Duodenal mucosa (tissue), 2 donors: ENCODE measurements around the gene TUBB8.
"Not testable (repeated sequence)": the region's sequence is repeated elsewhere in the genome, so short reads cannot be mapped to it uniquely, and the experiment has no call there.

Experiments used
- H3K27ac ChIP-seq: one replicate; pipeline ENCODE4 v1.7.0; 2013; ENCODE audit warnings: low read depth, low read length
- H3K27me3 ChIP-seq, 2 donors: one replicate each; pipeline ENCODE4 v1.7.0; 2013; ENCODE audit warnings: low read length in 2 of 2, control low read depth in 1 of 2; ENCODE audit not compliant: insufficient read depth in 2 of 2, control insufficient read depth in 1 of 2
- H3K36me3 ChIP-seq, 2 donors: one replicate each; pipeline ENCODE4 v1.7.0; 2013; ENCODE audit warnings: low read length in 2 of 2, control low read depth in 1 of 2; ENCODE audit not compliant: insufficient read depth in 2 of 2, control insufficient read depth in 1 of 2
- H3K4me1 ChIP-seq, 2 donors: one replicate each; pipeline ENCODE4 v1.7.0; 2013; ENCODE audit warnings: low read length in 2 of 2, control low read depth in 1 of 2; ENCODE audit not compliant: insufficient read depth in 2 of 2, control insufficient read depth in 1 of 2
- H3K4me3 ChIP-seq, 2 donors: one replicate each; pipeline ENCODE4 v1.7.0; 2013; ENCODE audit warnings: low read length in 2 of 2, low read depth in 1 of 2
- H3K9ac ChIP-seq, 2 donors: one replicate each; pipeline ENCODE4 v1.7.0; 2013; ENCODE audit warnings: low read length in 2 of 2, low read depth in 1 of 2
- H3K9me3 ChIP-seq, 2 donors: one replicate each; pipeline ENCODE4 v1.7.0; 2013; ENCODE audit warnings: low read length in 2 of 2, control low read depth in 1 of 2; ENCODE audit not compliant: control insufficient read depth in 1 of 2

TUBB8 gene

DNA sequence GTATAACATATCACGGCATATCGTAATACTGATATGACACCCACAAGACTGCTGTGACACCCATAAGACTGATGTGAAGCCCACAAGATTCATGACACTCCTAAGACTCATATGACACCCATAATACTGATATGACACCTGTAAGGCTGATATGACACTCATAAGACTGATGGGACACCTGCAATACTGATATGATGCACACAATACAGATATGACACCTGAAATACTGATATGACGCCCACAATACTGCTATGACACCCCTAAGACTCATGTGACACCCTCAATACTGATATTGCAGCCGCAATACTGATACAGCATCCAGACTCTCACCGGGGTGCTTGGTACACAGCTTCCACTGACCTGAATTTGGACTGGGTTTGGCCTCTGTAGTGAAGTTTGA is 19.1 kb upstream of the TUBB8 start:
- not testable (repeated sequence) for H3K27me3 ChIP-seq, H3K4me3 ChIP-seq, H3K27ac ChIP-seq, H3K9me3 ChIP-seq, H3K36me3 ChIP-seq, H3K9ac ChIP-seq, H3K4me1 ChIP-seq

DNA sequence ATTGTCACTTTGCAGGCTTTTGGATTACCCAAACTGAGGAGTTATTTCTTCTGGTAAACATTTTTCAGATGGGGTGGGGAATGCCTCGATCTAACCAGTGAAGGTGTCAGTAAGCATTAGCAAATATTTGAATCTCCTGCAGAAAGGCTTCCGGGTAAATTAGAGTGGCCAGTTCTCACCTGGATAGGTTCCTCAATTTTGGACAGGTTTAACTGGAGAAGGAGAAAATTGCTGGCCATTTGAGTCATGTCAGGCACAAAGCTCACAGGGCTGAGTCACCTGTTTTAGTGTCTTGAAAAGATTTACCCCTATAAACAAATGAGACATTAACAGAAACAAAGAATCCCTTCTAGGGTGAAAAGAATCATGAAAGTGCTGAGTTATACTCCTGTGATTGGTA is 830 bp upstream of the TUBB8 start:
- H3K36me3 ChIP-seq, H3K27me3 ChIP-seq, H3K9me3 ChIP-seq, H3K4me3 ChIP-seq, H3K4me1 ChIP-seq, H3K9ac ChIP-seq, H3K27ac ChIP-seq: not testable (repeated sequence)

DNA sequence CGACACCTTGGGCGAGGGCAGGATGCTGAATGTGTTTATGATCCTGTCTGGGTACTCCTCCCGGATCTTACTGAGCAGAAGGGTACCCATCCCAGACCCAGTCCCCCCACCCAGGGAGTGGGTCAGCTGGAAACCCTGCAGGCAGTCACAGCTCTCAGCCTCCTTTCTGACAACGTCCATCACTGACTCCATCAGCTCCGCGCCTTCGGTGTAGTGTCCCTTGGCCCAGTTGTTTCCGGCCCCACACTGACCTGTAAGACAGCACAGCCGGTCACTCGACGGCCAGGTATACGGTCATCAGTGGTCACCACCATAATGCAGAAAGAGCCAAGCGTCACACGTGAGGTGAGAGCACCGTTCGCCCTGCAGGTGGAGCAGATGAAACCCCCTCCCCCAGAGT is 1.2 kb downstream of the TUBB8 start:
- not testable (repeated sequence) for H3K36me3 ChIP-seq, H3K27ac ChIP-seq, H3K4me1 ChIP-seq, H3K9me3 ChIP-seq, H3K9ac ChIP-seq, H3K4me3 ChIP-seq, H3K27me3 ChIP-seq

DNA sequence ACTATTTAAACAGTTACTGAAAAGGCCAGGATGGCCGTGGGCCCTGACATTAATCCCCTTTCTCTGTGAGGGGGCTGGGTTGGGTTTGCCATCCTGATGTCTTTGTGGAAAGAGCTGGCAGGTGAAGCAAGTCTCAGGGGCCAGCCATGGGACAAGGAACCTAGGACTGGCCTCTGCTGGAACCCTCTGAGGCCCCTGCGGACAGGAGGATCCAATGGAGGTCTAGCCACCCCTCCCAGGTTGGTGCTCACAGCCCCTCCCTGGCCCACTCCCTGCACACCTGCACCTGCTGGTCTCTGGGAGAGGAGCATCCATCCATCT is 35.8 kb downstream of the TUBB8 start:
- H3K27ac ChIP-seq, H3K4me3 ChIP-seq, H3K9me3 ChIP-seq, H3K36me3 ChIP-seq, H3K9ac ChIP-seq, H3K4me1 ChIP-seq, H3K27me3 ChIP-seq: not testable (repeated sequence)

DNA sequence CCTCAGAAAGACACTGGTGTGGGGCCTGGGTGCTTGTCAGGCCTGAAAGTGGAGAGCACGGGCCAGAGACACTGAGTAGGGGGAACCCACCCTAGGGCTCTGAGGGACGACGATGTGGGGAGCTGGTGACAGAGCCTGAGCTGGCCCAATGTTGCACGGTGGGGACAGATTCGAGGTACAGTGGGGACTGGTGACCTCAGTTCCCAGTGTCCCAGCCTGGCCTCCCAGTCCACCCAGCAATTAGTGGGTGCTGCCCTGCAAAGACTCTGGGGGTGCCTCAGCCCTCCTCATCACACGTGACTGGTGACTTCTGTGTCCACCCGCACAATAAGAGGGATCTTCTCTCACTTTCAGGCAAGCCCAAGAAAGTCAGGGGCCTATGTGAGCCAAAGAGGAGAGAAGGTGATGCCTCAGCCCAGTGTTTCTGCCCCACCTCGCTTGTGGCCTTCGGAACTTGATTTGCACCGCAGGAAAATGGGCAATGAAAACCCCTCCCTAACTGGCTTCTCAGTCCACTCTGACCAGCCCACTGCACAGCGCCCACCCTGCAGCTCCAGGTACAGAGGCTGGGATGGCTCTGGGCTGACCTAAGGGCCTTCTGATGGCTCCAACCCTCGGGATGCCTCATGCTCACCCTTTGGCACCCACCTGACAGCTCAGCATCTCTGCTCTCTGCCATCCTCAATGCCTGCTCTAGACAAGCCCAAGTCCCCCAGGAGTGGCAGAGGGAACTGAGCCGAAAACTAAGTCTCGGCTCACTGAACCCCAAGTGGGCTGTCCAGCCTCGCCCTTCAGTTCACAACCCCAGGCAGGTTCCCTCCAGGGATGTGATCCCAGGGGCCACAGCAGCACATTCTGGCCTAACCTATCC is 36.4 kb downstream of the TUBB8 start:
- not testable (repeated sequence) for H3K4me3 ChIP-seq, H3K27me3 ChIP-seq, H3K27ac ChIP-seq, H3K9ac ChIP-seq, H3K9me3 ChIP-seq, H3K36me3 ChIP-seq, H3K4me1 ChIP-seq

DNA sequence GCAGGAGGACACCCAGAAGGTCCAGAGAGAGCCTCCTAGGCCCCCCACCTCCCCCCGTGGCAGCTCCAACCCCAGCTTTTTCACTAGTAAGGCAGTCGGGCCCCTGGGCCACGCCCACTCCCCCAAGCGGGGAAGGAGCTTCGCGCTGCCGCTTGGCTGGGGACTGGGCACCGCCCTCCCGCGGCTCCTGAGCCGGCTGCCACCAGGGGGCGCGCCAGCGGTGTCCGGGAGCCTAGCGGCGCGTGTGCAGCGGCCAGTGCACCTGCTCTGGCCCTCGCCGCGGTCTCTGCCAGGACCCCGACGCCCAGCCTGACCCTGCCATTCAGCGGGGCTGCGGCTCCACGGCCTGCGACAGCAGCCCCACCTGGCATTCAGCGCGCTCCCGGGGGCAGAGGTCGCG is 37.8 kb downstream of the TUBB8 start:
- H3K9ac ChIP-seq, H3K4me1 ChIP-seq, H3K4me3 ChIP-seq, H3K27me3 ChIP-seq, H3K9me3 ChIP-seq, H3K27ac ChIP-seq, H3K36me3 ChIP-seq: not testable (repeated sequence)

DNA sequence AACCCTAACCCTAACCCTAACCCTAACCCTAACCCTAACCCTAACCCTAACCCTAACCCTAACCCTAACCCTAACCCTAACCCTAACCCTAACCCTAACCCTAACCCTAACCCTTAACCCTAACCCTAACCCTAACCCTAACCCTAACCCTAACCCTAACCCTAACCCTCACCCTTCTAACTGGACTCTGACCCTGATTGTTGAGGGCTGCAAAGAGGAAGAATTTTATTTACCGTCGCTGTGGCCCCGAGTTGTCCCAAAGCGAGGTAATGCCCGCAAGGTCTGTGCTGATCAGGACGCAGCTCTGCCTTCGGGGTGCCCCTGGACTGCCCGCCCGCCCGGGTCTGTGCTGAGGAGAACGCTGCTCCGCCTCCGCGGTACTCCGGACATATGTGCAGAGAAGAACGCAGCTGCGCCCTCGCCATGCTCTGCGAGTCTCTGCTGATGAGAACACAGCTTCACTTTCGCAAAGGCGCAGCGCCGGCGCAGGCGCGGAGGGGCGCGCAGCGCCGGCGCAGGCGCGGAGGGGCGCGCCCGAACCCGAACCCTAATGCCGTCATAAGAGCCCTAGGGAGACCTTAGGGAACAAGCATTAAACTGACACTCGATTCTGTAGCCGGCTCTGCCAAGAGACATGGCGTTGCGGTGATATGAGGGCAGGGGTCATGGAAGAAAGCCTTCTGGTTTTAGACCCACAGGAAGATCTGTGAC is 38.7 kb downstream of the TUBB8 start:
- H3K27me3 ChIP-seq, H3K9ac ChIP-seq, H3K4me3 ChIP-seq, H3K9me3 ChIP-seq, H3K4me1 ChIP-seq, H3K27ac ChIP-seq, H3K36me3 ChIP-seq: not testable (repeated sequence)
